HG03097 (cell line): ENCODE data around the gene OR10AD1.
"Not testable (repeated sequence)": the region's sequence is repeated elsewhere in the genome, so short reads cannot be mapped to it uniquely, and the experiment has no call there.

ENCODE experiments used
- ATAC-seq: cut with Tn5 transposase; IDR thresholded peaks from one replicate; pipeline ENCODE4 v1.9.1; 2021; ENCODE audit not compliant: unreplicated experiment, low FRiP score

Gene OR10AD1

DNA sequence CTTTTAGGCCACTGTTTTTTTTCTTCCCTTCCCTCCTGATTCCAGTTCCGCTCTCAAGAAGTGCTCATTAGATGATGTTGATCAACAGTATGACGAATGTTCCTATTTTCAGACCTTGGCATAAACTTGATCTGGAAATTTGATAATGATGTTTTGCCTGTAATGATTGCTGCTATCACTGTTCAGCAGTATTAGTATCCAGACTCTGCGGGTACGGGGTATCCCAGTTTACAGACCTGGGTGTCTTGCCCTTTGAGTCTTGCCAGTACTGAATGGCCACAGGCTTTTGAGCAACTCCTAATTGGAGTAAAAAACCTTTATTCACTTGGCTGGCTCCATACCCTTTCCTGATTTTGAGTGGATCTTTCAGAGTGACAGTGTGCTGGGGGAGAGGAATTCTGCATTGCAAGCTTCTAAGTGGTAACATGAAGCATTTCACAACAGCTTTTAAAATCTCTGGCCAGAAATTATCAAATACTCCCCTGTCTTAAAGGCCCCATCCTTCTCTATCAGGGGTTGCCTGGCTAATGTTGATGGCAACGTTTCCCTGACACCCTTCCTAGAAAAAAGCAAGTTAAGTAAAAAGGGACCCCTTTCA, 39.8 kb downstream of the OR10AD1 start:
- no peak for ATAC-seq

DNA sequence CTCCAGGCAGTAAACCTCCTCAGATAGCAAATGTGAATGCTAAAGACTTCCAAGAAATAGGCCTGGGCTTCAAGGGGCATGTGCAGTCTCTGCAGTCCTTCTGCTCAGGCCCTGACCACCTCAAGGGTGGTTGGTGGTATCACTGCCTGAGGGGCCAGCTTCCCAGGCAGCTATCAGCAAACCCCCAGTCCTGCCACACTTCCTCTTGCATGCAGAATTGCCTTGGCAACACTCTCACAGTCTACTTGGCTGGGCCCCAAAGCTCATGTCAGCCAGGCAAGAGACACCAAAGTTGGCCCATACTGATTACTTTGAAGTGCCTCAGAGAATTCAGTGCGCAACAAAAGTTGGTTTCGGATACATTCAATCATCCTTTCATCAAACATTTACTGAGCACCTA, 42.3 kb downstream of the OR10AD1 start:
- ATAC-seq = no peak

DNA sequence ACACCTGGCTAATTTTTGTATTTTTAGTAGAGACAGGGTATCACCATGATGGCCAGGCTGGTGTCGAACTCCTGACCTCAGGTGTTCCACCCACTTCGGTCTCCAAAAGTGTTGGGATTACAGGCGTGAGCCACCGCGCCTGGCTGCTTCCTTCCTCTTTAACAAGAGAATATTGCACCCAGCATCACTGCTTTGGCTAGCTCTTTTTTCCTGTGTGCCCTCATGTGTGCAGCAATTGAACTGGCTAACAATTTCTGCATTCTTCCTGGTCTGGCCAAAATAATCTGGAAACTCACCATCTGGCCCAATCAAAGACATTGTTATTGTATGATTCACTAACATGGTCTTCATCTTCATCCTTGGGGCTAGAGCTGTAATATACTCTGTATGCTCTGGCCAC, 43.0 kb downstream of the OR10AD1 start:
- no peak for ATAC-seq

DNA sequence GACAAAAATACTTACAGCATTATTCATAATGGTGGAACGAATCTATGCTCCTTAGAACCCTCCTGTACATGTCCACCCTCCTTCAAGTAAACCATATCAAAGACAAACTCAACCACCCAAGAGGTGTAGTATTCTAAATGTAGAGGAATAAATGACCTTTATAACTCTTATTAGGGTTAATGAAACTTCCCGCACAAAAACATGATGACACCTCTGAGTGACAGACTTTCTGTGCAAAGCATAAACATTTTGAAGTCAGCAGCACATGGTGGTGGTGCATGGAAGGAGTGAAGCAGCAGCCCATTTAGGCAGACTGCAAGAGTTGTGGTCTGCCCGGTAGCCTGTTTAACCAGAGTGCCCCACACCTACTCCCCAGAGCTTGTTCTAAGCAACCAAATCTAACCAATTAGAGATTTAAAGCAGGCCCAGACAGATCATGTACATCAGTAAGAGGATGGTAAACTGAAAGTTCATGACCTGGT, 45.2 kb downstream of the OR10AD1 start:
- ATAC-seq = no peak

DNA sequence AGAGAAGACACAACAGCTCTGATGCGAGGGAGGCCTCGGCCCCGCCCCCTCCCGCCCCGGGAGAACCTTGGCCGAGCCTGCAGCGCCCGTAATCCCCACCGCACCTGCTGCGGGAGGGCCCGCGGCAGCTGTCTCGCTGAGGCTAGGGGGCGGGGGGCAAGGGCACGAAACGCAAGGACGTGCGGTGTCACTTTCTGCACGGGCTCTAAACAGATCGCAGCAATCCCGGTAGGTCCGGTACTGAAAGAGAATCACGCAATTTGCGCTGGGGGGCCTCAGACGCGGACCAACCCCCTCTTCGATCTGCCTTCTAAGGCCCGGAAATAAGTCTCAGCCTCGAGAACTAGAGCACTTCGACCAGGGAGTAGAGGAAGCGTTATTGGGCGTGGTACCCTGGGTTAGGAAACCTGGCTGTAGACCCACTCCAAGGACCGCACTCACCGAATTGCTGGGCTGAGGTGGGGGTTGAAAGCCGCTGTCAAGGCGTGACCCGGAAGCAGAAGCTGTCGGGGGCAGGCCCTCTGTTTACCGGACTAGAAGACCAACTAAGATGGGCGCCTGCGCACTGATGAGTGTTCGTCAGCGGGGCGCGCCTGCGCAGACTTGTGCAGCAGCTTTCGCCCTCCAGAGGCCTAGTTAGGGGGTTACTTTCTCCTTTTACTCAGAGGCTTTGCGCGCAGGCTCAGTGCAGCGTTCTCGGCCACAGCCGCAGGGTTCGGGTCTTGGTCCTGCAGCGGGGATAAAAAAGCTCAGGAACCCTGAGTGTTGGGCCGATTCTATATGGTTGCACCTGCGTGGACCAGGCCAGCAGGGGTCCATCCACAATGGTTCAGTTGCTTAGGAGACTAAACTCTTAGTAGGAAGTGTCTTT, 45.8 kb downstream of the OR10AD1 start, which contains the start of gene ASB8:
TSS of gene ASB8 (minus strand) at position 498 of the 871 bp plus-strand sequence. CDS start 4,019 bp downstream, outside the sequence.
- ATAC-seq = peak; percentile 82

DNA sequence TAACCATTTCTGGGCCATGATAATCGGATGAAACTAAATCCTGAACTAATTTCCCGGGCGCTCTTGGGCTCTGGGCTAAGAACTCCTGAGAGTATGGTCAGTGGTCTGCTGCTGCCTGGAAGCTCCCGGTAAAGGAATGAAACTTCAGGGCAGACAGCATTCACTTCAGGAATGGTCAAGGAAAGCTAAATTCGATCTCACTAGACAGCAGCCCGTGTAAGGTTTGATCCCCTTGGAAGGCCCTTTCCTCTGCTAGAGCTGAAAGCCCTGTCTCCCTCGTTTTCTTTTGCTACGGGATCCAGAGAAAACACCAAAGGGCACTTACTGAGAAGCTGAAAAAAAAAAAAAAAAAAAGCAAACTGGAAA, 46.5 kb downstream of the OR10AD1 start:
- no peak for ATAC-seq

DNA sequence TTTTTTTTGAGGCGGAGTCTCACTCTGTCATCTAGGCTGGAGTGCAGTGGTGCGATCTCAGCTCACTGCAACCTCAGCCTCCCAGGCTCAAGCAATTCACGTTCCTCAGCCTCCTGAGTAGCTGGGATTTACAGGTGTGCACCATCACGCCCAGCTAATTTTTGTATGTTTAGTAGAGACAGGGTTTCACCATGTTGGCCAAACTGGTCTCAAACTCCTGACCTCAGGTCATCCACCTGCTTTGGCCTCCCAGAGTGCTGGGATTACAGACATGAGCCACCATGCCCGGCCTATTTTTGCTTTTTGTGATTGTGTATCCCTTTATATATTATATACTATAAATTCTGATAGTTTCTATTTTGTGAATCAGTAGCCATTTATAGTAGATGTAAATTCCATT, 47.3 kb downstream of the OR10AD1 start:
- ATAC-seq = not testable (repeated sequence)
